C4-2B (cell line): ENCODE results near the gene ADAMTS3.

Experiments used
- CTCF ChIP-seq: fragments of 450-650 bp; conservative IDR thresholded peaks from 2 replicates; pipeline ENCODE4 v1.5.1; 2017; ENCODE audit warnings: mild to moderate bottlenecking
- ZFX ChIP-seq: fragments of 450-650 bp; IDR thresholded peaks from 2 replicates; pipeline ENCODE4 v1.6.1; 2017

GRCh38 chr4:72531768-72532290 is 37.2 kb downstream of the ADAMTS3 start:
- no peak for TF ChIP-seq CTCF
- no peak for TF ChIP-seq ZFX
